22Rv1 (cell line): ENCODE measurements around the gene RUNX2.

Experiments used
- H3K27ac ChIP-seq: fragments of 450-650 bp; 2 replicates; pipeline ENCODE4 v1.5.1; 2017
- CTCF ChIP-seq: fragments of 450-650 bp; IDR thresholded peaks from 2 replicates; pipeline ENCODE4 v1.5.1; 2017; ENCODE audit warnings: mild to moderate bottlenecking
- ZFX ChIP-seq: fragments of 450-650 bp; IDR thresholded peaks from 2 replicates; pipeline ENCODE4 v1.6.1; 2017; ENCODE audit warnings: antibody characterized with exemption, borderline replicate concordance

The RUNX2 gene

GRCh38 chr6:45572833-45573232, 244.7 kb downstream of the RUNX2 start:
- TF ChIP-seq CTCF, result no peak
- no peak for TF ChIP-seq ZFX
- H3K27ac ChIP-seq, result no peak overlapping the region

- no peak overlapping the region for H3K27ac ChIP-seq
- TF ChIP-seq CTCF (no peak), ZFX (no peak)
Observed at GRCh38 chr6:45574014-45574461, 245.9 kb downstream of the RUNX2 start.

GRCh38 chr6:45574885-45575284, 246.8 kb downstream of the RUNX2 start:
- TF ChIP-seq CTCF (no peak), ZFX (no peak)
- H3K27ac ChIP-seq, result no peak overlapping the region

DNA sequence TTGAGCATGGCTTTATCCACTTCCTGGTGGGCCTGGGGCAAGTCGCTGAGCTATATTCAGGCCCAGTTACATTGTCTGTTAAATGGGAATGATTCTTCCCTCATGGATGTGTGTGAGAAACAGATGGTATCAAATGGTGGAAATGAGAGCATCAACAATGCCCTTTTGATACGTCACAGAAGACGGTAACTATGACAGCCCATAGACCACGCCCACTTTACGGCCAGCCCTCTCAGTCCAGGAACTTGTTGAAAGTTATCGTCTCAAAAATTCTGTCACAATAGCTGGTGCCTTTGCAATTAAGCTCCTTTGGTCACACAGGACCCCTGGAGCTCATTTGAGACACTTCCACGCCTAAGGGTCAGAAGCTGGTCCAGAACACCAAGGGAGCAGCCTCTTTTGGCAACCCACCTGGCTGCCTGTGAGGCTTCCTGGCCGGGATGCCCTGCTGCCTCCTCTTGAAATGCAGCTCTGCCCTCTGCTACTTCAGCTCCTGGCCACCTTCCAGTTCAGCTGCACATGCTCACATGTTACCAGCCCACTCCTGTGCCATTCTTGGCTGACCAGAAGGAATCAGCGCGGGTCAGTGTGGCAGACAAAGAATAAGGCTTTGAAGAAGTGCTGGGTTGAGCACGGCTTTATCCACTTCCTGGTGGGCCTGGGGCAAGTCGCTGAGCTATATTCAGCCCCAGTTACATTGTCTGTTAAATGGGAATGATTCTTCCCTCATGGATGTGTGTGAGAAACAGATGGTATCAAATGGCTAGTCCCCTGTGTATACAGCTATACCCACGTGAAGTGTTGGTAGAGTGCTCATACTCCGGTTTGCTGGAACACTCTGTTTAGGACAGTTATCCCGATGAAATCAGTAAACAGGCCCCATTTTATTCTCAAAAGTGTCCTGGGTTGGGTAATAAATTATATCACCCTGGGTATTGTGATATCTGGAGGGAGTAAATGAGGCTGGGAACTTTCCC, 248.8 kb downstream of the RUNX2 start:
- TF ChIP-seq ZFX (no peak), CTCF (no peak)
- no peak overlapping the region for H3K27ac ChIP-seq

- no peak overlapping the region for H3K27ac ChIP-seq
- TF ChIP-seq CTCF, result no peak
- TF ChIP-seq ZFX, result no peak
Observed at GRCh38 chr6:45577836-45578504, 249.8 kb downstream of the RUNX2 start.

DNA sequence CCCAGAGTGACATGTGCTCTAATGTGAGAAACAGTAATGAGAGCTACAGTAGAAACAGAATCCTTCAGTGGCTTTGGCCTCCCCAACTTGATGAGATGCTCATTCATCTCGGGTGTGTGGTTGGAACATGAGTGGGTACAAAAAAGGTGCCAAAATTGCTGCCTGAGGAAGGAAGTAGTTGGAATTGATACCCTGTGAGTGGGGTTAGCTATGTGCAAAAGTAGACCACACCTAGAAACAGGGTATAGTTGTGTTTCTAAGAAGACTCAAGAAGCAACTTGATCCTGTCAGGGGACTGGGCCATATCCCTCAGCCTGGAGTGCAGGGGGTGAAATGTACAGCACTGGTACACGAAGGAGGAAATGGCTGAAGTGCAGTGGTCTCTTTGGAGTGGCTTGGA, 256.0 kb downstream of the RUNX2 start:
- H3K27ac ChIP-seq, result no peak overlapping the region
- no peak for TF ChIP-seq CTCF
